ENCODE measurements around the gene EPG5.

Gene EPG5

GRCh38 chr18:45802814-45803492, 164.2 kb downstream of the EPG5 start:
- peak; percentile 96 for DNase-seq (ENCODE audit: low spot score)

- no peak for DNase-seq (ENCODE audit: low spot score)
Observed at GRCh38 chr18:45801416-45802004, 165.6 kb downstream of the EPG5 start.
